NCI-H774 (cell line): Measurements from ENCODE around the gene GSS.

ENCODE experiments used
- DNase-seq: peaks from one replicate; lab custom pipeline; 2025; lab: John Stamatoyannopoulos, UW

GSS gene

GRCh38 chr20:34955231-34956040, at the start of gene GSS, which contains the start of gene MYH7B:
Gene GSS (minus strand): TSS chr20:34955806. CDS start chr20:34951852, 3,954 bp downstream.
Gene MYH7B (plus strand): TSS chr20:34955868. CDS start chr20:34978006, 22,138 bp downstream.
- DNase-seq: peak; percentile 94

- no peak for DNase-seq
These were observed 49.3 kb upstream of the GSS start for GRCh38 chr20:35004749-35005462.

DNA sequence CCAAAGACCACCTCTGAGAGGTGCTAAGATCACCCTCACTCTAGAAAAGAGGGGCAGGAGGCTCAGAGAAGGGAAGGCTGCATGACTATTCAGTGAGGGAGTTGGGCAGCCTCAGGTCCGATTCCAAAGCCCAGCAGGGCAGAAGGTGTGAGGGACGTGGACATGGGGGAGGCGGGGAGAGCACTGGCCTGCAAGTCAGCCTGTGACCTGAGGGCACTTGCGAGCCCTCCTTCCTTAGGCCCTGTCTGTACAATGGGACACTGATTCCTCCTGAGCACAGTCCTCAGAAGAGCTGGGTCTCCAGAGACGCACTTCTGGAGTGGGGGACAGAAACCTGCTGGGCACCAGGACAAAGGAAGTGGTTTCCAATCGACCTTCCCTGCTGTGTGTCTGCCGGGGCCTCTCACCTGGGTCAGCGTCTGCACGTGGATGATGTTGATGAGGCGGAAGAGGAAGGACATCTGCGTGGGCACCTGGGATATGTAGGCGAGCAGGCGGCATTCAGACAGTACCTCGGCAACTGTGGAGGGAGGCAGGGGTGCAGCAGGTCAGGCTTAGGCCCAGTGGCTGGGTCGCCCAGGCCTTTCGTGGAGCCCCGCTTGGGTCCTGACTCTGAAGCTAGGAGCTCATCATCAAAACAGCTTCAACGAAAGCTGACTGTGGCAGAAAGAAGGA, 48.6 kb upstream of the GSS start:
- DNase-seq: no peak

GRCh38 chr20:35003211-35004031, 47.8 kb upstream of the GSS start:
- no peak for DNase-seq

DNA sequence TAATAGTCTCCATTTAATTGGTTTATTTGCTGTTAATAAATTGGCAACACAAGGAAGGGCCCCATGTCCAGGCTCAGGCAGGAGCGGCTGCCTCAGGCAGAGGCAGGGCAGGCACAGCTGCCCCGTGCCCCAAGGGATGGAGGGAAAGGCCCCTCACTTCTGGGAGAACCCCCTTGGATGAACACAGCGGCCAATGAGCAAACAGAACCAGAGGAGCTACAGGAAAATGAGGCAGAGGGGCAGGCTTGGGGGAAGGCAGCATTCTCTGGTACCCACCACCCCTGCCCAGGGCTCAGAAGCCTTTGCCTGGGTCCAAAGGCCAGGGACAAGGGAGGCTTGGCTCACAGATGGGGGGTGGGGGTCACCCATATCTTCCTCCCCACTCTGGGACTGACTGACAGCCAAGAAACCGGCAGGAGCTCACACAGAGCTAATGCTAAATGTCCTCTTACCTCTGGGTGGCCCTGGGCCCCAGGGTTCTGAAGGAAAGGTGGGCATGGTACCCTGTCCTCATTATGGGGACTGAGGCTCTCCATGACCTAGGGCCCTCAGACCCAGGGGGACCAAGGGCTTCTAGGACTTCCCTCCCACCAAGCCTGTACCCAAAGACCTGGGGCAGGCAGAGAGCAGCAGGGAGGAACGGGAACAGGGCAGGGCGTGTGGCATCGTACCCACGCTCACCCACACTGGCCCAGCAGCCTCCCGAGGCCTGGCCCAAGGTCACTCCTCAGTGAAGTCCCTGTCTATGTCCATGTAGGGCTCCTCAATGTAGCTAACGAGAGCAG, 47.0 kb upstream of the GSS start:
- no peak for DNase-seq

- DNase-seq: no peak
These were observed 46.2 kb upstream of the GSS start for GRCh38 chr20:35001596-35002362.

DNA sequence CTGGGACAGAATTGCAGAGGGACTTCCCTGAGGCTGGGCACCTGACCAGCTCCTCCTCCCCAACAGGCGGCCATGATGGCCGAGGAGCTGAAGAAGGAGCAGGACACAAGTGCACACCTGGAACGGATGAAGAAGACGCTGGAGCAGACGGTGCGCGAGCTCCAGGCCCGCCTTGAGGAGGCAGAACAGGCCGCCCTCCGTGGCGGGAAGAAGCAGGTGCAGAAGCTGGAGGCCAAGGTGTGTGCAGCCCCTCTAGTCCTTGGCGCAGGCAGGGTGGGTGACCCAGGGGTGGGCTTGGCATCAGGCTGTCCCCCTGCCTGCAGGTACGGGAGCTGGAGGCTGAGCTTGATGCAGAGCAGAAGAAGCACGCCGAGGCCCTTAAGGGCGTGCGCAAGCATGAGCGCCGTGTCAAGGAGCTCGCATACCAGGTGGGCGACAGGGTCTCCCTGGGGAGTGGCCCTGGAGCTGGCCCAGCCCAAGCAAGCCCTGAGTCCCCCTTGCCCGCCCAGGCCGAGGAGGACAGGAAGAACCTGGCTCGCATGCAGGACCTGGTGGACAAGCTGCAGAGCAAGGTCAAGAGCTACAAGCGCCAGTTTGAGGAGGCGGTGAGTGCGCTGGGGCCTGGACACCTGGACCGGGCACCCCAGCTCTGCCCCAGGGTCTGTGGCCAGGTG, 45.5 kb upstream of the GSS start:
- no peak for DNase-seq

- DNase-seq: no peak
These were observed 44.8 kb upstream of the GSS start for GRCh38 chr20:35000311-35000921.

- no peak for DNase-seq
These were observed 44.2 kb upstream of the GSS start for GRCh38 chr20:34999782-35000181.

DNA sequence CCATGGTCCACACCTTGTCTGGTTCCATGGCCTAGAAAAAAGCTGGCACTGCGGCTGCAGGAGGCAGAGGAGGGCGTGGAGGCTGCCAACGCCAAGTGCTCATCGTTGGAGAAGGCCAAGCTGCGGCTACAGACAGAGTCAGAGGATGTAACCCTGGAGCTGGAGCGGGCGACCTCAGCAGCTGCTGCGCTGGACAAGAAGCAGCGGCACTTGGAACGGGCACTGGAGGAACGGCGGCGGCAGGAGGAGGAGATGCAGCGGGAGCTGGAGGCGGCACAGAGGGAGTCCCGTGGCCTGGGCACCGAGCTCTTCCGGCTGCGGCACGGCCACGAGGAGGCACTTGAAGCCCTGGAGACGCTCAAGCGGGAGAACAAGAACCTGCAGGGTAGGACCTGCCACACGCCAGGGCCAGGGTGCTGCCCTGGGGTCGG, 43.4 kb upstream of the GSS start:
- DNase-seq: no peak

DNA sequence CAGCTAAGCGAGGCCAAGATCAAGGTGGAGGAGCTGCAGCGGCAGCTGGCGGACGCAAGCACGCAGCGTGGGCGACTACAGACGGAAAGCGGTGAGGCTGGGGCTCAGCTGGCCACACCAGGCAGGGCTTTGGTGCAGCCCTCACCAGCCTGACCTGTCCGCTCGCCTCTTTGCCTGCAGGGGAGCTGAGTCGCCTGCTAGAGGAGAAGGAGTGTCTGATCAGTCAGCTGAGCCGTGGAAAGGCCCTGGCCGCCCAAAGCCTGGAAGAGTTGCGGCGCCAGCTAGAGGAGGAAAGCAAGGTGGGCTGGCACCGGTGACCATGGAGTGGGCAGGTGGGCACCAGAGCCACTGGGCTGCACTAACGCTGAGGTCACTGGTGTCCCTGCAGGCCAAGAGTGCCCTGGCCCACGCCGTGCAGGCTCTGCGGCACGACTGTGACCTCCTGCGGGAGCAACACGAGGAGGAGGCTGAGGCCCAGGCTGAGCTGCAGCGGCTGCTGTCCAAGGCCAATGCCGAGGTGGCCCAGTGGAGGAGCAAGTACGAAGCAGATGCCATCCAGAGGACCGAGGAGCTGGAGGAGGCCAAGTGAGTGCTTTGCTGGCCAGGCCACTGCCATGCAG, 42.8 kb upstream of the GSS start:
- DNase-seq: no peak

GRCh38 chr20:34997774-34998173, 42.2 kb upstream of the GSS start:
- DNase-seq: no peak

DNA sequence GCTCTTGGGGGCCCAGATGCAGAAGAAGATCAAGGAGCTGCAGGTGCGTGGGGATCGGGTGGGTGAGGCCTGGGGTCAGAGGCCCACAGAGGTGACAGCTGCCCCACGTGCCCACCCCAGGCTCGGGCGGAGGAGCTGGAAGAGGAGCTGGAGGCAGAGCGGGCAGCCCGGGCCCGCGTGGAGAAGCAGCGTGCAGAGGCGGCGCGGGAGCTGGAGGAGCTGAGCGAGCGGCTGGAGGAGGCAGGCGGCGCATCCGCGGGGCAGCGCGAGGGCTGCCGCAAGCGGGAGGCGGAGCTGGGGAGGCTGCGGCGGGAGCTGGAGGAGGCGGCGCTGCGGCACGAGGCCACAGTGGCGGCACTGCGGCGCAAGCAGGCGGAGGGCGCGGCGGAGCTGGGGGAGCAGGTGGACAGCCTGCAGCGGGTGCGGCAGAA, 41.5 kb upstream of the GSS start:
- no peak for DNase-seq

DNA sequence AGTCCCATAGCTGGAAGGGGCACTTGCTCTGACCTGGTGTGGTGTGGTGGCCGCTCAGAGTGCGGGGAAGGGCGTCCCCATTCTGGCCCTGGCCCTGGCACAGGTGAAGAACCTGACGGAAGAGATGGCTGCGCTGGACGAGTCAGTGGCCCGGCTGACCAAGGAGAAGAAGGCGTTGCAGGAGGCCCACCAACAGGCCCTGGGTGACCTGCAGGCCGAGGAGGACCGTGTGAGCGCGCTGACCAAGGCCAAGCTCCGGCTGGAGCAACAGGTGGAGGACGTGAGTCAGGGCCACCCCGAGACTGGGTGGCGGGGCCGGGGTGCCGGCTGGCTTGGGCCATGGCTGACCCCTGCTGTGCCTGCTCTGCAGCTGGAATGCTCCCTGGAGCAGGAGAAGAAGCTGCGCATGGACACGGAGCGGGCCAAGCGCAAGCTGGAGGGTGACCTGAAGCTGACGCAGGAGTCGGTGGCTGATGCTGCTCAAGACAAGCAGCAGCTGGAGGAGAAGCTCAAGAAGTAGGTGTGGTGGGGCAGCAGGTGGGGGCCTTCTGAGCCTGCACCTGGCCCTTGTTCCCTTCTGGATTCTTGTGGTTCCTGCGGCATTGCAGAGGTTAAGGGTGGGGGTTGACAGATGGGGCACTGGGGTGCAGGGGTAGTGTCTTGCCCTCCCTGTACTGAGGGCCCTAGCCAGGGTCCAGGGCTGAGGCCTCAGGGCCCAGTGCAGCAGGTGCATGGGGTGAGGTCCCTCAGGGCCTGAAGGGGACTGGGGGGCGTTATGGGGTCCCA, 40.8 kb upstream of the GSS start:
- no peak for DNase-seq

GRCh38 chr20:34995696-34996095, 40.1 kb upstream of the GSS start:
- no peak for DNase-seq

GRCh38 chr20:34995192-34995591, 39.6 kb upstream of the GSS start:
- no peak for DNase-seq

DNA sequence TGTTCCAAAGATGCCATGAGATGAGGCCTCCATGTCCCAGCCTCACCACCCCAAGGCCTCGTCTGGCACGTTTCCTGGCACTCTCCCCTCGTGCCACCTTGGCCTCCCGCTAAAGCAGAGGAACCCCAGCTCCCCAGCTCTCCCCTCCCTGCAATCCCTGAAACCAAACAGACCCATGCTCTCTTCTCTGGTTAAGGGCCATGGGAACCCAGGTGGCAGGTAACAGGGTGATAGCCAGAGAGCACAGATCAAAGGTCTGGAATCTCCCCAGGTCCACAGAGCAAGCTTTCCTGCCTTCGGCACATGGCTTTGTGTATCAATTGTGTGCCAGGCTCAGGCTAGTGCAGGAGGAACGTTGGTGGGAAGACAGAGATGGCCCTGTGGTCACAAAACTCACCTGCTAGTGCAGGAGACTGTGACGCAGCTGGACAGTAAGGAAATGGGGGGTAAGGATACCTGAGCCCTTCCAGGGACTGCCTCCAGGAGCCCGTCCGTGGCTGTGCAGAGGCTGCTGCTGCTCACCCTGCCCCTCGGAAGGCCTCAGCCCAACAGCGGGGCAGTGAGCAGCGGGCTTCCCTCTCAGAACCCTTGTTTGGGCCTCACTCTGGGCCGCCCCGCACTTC, 39.0 kb upstream of the GSS start:
- DNase-seq: no peak
